ENCODE results near the gene PITPNM3.
"Not testable (repeated sequence)": the region's sequence is repeated elsewhere in the genome, so short reads cannot be mapped to it uniquely, and the experiment has no call there.

The PITPNM3 gene

GRCh38 chr17:6497496-6498221 lies 58.7 kb downstream of the PITPNM3 start:
- no peak for DNase-seq

- DNase-seq: no peak
These were observed 59.5 kb downstream of the PITPNM3 start for GRCh38 chr17:6496640-6497441.

GRCh38 chr17:6496116-6496481 lies 60.3 kb downstream of the PITPNM3 start:
- no peak for DNase-seq

GRCh38 chr17:6495450-6496115 lies 60.8 kb downstream of the PITPNM3 start:
- no peak for DNase-seq

- no peak for DNase-seq
These were observed 62.0 kb downstream of the PITPNM3 start for GRCh38 chr17:6494239-6494941.

GRCh38 chr17:6492892-6493674 lies 63.3 kb downstream of the PITPNM3 start:
- no peak for DNase-seq

- DNase-seq: no peak
These were observed 65.2 kb downstream of the PITPNM3 start for GRCh38 chr17:6491071-6491700.

- no peak for DNase-seq
These were observed 67.3 kb downstream of the PITPNM3 start for GRCh38 chr17:6489016-6489550.

GRCh38 chr17:6488008-6488539 lies 68.3 kb downstream of the PITPNM3 start:
- DNase-seq: no peak

- DNase-seq: no peak
These were observed 68.9 kb downstream of the PITPNM3 start for GRCh38 chr17:6487251-6488007.

GRCh38 chr17:6485646-6486412 lies 70.5 kb downstream of the PITPNM3 start:
- DNase-seq: no peak

GRCh38 chr17:6483507-6483906 lies 72.8 kb downstream of the PITPNM3 start:
- DNase-seq: no peak

- DNase-seq: not testable (repeated sequence)
These were observed 73.6 kb downstream of the PITPNM3 start for GRCh38 chr17:6482796-6483195.

- no peak for DNase-seq
These were observed 74.3 kb downstream of the PITPNM3 start for GRCh38 chr17:6482105-6482455.

GRCh38 chr17:6480303-6480675 lies 76.1 kb downstream of the PITPNM3 start:
- no peak for DNase-seq

GRCh38 chr17:6479622-6480302 lies 76.6 kb downstream of the PITPNM3 start:
- DNase-seq: no peak

- no peak for DNase-seq
These were observed 77.9 kb downstream of the PITPNM3 start for GRCh38 chr17:6478486-6478885.

- DNase-seq: no peak
These were observed 78.4 kb downstream of the PITPNM3 start for GRCh38 chr17:6477831-6478383.

- no peak for DNase-seq
These were observed 79.6 kb downstream of the PITPNM3 start for GRCh38 chr17:6476810-6477179.
